Astrocyte of the spinal cord (primary cell): ENCODE data around the gene NUTM1.

Source experiments
- DNase-seq: peaks from one replicate; pipeline ENCODE4 v3.0.0; 2011; ENCODE audit warnings: low read depth, low spot score
- H3K4me3 ChIP-seq: 2 replicates; pipeline ENCODE4 v1.5.1; 2011; ENCODE audit warnings: low read depth, mild to moderate bottlenecking, low read length, moderate library complexity
- in situ Hi-C: cut with HindIII; loops from 2 replicates; pipeline ENCODE4 v1.10.0; 2017; ENCODE audit warnings: low sequenced_read_pairs
- TF ChIP-seq, protein P1 (sequence below): IDR thresholded peaks from 2 replicates; pipeline ENCODE4 v1.5.1; 2012; ENCODE audit warnings: low read depth, mild to moderate bottlenecking, low read length, inconsistent platforms

NUTM1 gene, protein sequence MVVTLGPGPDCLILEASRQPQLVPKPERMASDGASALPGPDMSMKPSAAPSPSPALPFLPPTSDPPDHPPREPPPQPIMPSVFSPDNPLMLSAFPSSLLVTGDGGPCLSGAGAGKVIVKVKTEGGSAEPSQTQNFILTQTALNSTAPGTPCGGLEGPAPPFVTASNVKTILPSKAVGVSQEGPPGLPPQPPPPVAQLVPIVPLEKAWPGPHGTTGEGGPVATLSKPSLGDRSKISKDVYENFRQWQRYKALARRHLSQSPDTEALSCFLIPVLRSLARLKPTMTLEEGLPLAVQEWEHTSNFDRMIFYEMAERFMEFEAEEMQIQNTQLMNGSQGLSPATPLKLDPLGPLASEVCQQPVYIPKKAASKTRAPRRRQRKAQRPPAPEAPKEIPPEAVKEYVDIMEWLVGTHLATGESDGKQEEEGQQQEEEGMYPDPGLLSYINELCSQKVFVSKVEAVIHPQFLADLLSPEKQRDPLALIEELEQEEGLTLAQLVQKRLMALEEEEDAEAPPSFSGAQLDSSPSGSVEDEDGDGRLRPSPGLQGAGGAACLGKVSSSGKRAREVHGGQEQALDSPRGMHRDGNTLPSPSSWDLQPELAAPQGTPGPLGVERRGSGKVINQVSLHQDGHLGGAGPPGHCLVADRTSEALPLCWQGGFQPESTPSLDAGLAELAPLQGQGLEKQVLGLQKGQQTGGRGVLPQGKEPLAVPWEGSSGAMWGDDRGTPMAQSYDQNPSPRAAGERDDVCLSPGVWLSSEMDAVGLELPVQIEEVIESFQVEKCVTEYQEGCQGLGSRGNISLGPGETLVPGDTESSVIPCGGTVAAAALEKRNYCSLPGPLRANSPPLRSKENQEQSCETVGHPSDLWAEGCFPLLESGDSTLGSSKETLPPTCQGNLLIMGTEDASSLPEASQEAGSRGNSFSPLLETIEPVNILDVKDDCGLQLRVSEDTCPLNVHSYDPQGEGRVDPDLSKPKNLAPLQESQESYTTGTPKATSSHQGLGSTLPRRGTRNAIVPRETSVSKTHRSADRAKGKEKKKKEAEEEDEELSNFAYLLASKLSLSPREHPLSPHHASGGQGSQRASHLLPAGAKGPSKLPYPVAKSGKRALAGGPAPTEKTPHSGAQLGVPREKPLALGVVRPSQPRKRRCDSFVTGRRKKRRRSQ

GRCh38 chr15:34342737-34343575, at the start of gene NUTM1, which contains the start of gene NOP10:
Gene NUTM1, plus strand, starts transcription at chr15:34343315. Its CDS starts 382 bp downstream, at chr15:34343697.
Gene NOP10, minus strand, starts transcription at chr15:34343136. Its CDS starts 63 bp downstream, at chr15:34343073.
- in situ Hi-C loops = no loop called here
- H3K4me3 ChIP-seq = peak within 1 kb of the TSS; percentile 90
- TF ChIP-seq, protein P1, sequence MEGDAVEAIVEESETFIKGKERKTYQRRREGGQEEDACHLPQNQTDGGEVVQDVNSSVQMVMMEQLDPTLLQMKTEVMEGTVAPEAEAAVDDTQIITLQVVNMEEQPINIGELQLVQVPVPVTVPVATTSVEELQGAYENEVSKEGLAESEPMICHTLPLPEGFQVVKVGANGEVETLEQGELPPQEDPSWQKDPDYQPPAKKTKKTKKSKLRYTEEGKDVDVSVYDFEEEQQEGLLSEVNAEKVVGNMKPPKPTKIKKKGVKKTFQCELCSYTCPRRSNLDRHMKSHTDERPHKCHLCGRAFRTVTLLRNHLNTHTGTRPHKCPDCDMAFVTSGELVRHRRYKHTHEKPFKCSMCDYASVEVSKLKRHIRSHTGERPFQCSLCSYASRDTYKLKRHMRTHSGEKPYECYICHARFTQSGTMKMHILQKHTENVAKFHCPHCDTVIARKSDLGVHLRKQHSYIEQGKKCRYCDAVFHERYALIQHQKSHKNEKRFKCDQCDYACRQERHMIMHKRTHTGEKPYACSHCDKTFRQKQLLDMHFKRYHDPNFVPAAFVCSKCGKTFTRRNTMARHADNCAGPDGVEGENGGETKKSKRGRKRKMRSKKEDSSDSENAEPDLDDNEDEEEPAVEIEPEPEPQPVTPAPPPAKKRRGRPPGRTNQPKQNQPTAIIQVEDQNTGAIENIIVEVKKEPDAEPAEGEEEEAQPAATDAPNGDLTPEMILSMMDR = peak; percentile 91
- peak; percentile 93 for DNase-seq

GRCh38 chr15:34297059-34297458, 46.1 kb upstream of the NUTM1 start:
- H3K4me3 ChIP-seq = no peak overlapping the region
- TF ChIP-seq, protein P1 = no peak
- in situ Hi-C loops = no loop called here
- peak; percentile 15 for DNase-seq

DNA sequence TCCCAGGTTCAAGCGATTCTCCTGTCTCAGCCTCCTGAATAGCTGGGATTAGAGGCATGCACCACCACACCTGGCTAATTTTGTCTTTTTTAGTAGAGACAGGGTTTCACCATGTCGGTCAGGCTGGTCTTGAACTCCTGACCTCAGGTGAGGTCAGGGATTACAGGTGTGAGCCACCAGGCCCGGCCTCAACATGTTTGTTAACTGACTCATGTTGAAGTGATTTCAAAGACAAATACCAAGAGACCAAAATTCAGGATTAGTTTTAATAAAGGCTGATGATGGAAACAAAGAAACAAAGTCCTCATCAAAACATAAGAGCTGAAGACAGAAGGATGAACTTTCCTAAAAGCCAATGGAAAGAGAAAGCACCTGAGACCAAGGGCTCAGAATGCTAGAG, 42.1 kb upstream of the NUTM1 start:
- H3K4me3 ChIP-seq = no peak overlapping the region
- in situ Hi-C loops = no loop called here
- no peak for DNase-seq
- TF ChIP-seq, protein P1 = no peak

GRCh38 chr15:34304613-34305012, 38.5 kb upstream of the NUTM1 start:
- TF ChIP-seq, protein P1 = no peak
- in situ Hi-C loops = no loop called here
- H3K4me3 ChIP-seq = no peak overlapping the region
- DNase-seq = peak; percentile 79

- TF ChIP-seq, protein P1 = no peak
- H3K4me3 ChIP-seq = no peak overlapping the region
- DNase-seq = no peak
- in situ Hi-C loops = no loop called here
Observed at GRCh38 chr15:34311563-34311962, 31.6 kb upstream of the NUTM1 start.
